Ishikawa (cell line): ENCODE data around the gene TNFSF4.

Experiments used
- CEBPB ChIP-seq: IDR thresholded peaks from 2 replicates; pipeline ENCODE4 v1.6.1; 2012
- CREB1 ChIP-seq: IDR thresholded peaks from 2 replicates; pipeline ENCODE4 v1.6.1; 2012; ENCODE audit warnings: low read depth
- FOXM1 ChIP-seq: IDR thresholded peaks from 2 replicates; pipeline ENCODE4 v1.6.1; 2012; ENCODE audit warnings: low read depth, borderline replicate concordance
- MAX ChIP-seq: IDR thresholded peaks from 2 replicates; pipeline ENCODE4 v1.6.1; 2012
- NFIC ChIP-seq: IDR thresholded peaks from 2 replicates; pipeline ENCODE4 v1.6.1; 2012
- REST ChIP-seq: IDR thresholded peaks from 2 replicates; pipeline ENCODE4 v1.6.1; 2012; ENCODE audit warnings: low read depth, mild to moderate bottlenecking
- TAF1 ChIP-seq: IDR thresholded peaks from 2 replicates; pipeline ENCODE4 v1.6.1; 2012; ENCODE audit warnings: low read depth, mild to moderate bottlenecking
- TEAD4 ChIP-seq: IDR thresholded peaks from 2 replicates; pipeline ENCODE4 v1.6.1; 2012
- USF1 ChIP-seq: IDR thresholded peaks from 2 replicates; pipeline ENCODE4 v1.6.1; 2012
- YY1 ChIP-seq: IDR thresholded peaks from 2 replicates; pipeline ENCODE4 v1.6.1; 2012; ENCODE audit warnings: low read depth

- TF ChIP-seq FOXM1 (no peak), REST (no peak), CEBPB (no peak), NFIC (no peak), MAX (no peak), TAF1 (no peak), CREB1 (no peak), USF1 (no peak), TEAD4 (no peak), YY1 (no peak)
Observed at GRCh38 chr1:173201969-173202368, 5.2 kb downstream of the TNFSF4 start.
